ENCODE measurements around the gene TNS1.

TNS1 gene

GRCh38 chr2:217941886-217942728, 60.7 kb downstream of the TNS1 start:
- DNase-seq: no peak

GRCh38 chr2:217941339-217941738, 61.5 kb downstream of the TNS1 start:
- DNase-seq: no peak

- DNase-seq: no peak
Observed at GRCh38 chr2:217940261-217941220, 62.3 kb downstream of the TNS1 start.

GRCh38 chr2:217939629-217940245, 63.1 kb downstream of the TNS1 start:
- DNase-seq: no peak

GRCh38 chr2:217939220-217939619, 63.6 kb downstream of the TNS1 start:
- DNase-seq: no peak

- no peak for DNase-seq
Observed at GRCh38 chr2:217938036-217938435, 64.8 kb downstream of the TNS1 start.

- no peak for DNase-seq
Observed at GRCh38 chr2:217937446-217937845, 65.3 kb downstream of the TNS1 start.

- no peak for DNase-seq
Observed at GRCh38 chr2:217936952-217937351, 65.8 kb downstream of the TNS1 start.

- DNase-seq: no peak
Observed at GRCh38 chr2:217935901-217936684, 66.7 kb downstream of the TNS1 start.

- DNase-seq: no peak
Observed at GRCh38 chr2:217935235-217935879, 67.4 kb downstream of the TNS1 start.

GRCh38 chr2:217934321-217935131, 68.3 kb downstream of the TNS1 start:
- DNase-seq: no peak

GRCh38 chr2:217933617-217933993, 69.2 kb downstream of the TNS1 start:
- DNase-seq: no peak

GRCh38 chr2:217932803-217933616, 69.8 kb downstream of the TNS1 start:
- no peak for DNase-seq

GRCh38 chr2:217931846-217932560, 70.8 kb downstream of the TNS1 start:
- DNase-seq: no peak

- DNase-seq: no peak
Observed at GRCh38 chr2:217930761-217931563, 71.8 kb downstream of the TNS1 start.

GRCh38 chr2:217929757-217930707, 72.8 kb downstream of the TNS1 start:
- no peak for DNase-seq

- no peak for DNase-seq
Observed at GRCh38 chr2:217929272-217929671, 73.5 kb downstream of the TNS1 start.

Data from stimulated activated CD8-positive, alpha-beta memory T cell treated with anti-CD3 and anti-CD28 coated beads, Interleukin-4, amount 100 ng/mL, for 48 hours (primary cell).